GM12878 (cell line): ENCODE results near the gene MEF2C. TPM values are rescaled to one million over a fixed set of nuclear protein-coding genes. Genes with fewer than 3 reads are reported as not detected.

Experiments
- ATAC-seq: fragments of 200-7000 bp; cut with Tn5 transposase; 3 replicates; pipeline ENCODE4 v1.9.1; 2020; ENCODE audit warnings: mild to moderate bottlenecking, moderate library complexity
- BruUV-seq: library from RNA; stranded (reverse); fragments of 400-500 nt; replicated peaks from 2 replicates; lab custom pipeline; 2021; lab: Mats Ljungman, UMichigan
- CTCF ChIA-PET: fragments of 300-600 bp; sonication (Branson Sonifier 250); formaldehyde crosslinking; extraction: SDS; loops from one replicate; lab custom pipeline; 2021; ENCODE audit warnings: inconsistent platforms; lab: Yijun Ruan, JAX
- POLR2A ChIA-PET: fragments of 350-600 bp; formaldehyde crosslinking; extraction: SDS; loops from one replicate; lab custom pipeline; 2021; ENCODE audit warnings: inconsistent platforms; lab: Charles Lee
- RAD21 ChIA-PET: fragments of 300-600 bp; sonication (Branson Sonifier 250); formaldehyde crosslinking; loops from one replicate; lab custom pipeline; 2023; ENCODE audit warnings: antibody characterized with exemption; ENCODE audit not compliant: unreplicated experiment; lab: Charles Lee
- SMC1A ChIA-PET: fragments of 300-600 bp; sonication (Branson Sonifier 250); formaldehyde crosslinking; loops from one replicate; lab custom pipeline; 2023; ENCODE audit not compliant: unreplicated experiment, uncharacterized antibody; lab: Charles Lee
- DNase-seq: peaks from one replicate; pipeline ENCODE4 v3.0.0-alpha.2; 2011; ENCODE audit warnings: low read depth, low spot score
- FAIRE-seq: peaks from 3 replicates; lab custom pipeline; 2011; peaks lifted over from hg19 to GRCh38; lab: Jason Lieb, UNC
- H2AFZ ChIP-seq: 2 replicates; pipeline ENCODE4 v1.6.0; 2011; ENCODE audit warnings: low read depth, low read length, control low read depth; ENCODE audit not compliant: control insufficient read depth
- H3K27ac ChIP-seq: 2 replicates; pipeline ENCODE4 v1.5.1; 2011; ENCODE audit warnings: control low read depth; ENCODE audit not compliant: control insufficient read depth, insufficient read depth
- H3K27me3 ChIP-seq, 2 experiments: replicated peaks in 1 of 2; 2 replicates each; pipeline versions ENCODE4 v1.6.0 to v1.6.1; 2011; ENCODE audit warnings: low read length in 1 of 2; ENCODE audit not compliant: control insufficient read depth in 2 of 2, insufficient read depth in 2 of 2
- H3K36me3 ChIP-seq, 2 experiments: 2 replicates each; pipeline ENCODE4 v1.5.1; 2011; ENCODE audit warnings: low read length in 1 of 2; ENCODE audit not compliant: control insufficient read depth in 2 of 2, insufficient read depth in 2 of 2
- H3K4me1 ChIP-seq: 2 replicates; pipeline ENCODE4 v1.6.1; 2011; ENCODE audit warnings: mild to moderate bottlenecking, low read length, moderate library complexity, mixed read lengths; ENCODE audit not compliant: control insufficient read depth, insufficient read depth
- H3K4me2 ChIP-seq: 2 replicates; pipeline ENCODE4 v1.6.0; 2011; ENCODE audit warnings: control low read depth; ENCODE audit not compliant: control insufficient read depth, insufficient read depth
- H3K4me3 ChIP-seq: fragments of 200-600 bp; sonication (generic); 2 replicates; pipeline ENCODE4 v1.5.1; 2016
- H3K79me2 ChIP-seq: 2 replicates; pipeline ENCODE4 v1.6.0; 2011; ENCODE audit warnings: low read length; ENCODE audit not compliant: control insufficient read depth, insufficient read depth
- H3K9ac ChIP-seq: 2 replicates; pipeline ENCODE4 v1.8.0; 2011; ENCODE audit warnings: low read length, control low read depth, mixed read lengths; ENCODE audit not compliant: control insufficient read depth, insufficient read depth
- H3K9me3 ChIP-seq: replicated peaks from 3 replicates; pipeline ENCODE4 v1.5.1; 2011; ENCODE audit warnings: mild to moderate bottlenecking, low read length; ENCODE audit not compliant: control insufficient read depth, insufficient read depth
- H4K20me1 ChIP-seq: 2 replicates; pipeline ENCODE4 v1.6.0; 2011; ENCODE audit not compliant: control insufficient read depth, insufficient read depth
- MXI1 ChIP-seq: fragments of 150-350 bp; IDR thresholded peaks from 2 replicates; pipeline ENCODE4 v1.6.1; 2011; ENCODE audit warnings: low read depth, mild to moderate bottlenecking, inconsistent platforms, low read length, improper control_type of control experiment
- PML ChIP-seq: IDR thresholded peaks from 2 replicates; pipeline ENCODE4 v1.6.1; 2012; ENCODE audit warnings: low read length, inconsistent platforms
- TAF1 ChIP-seq: IDR thresholded peaks from 2 replicates; pipeline ENCODE4 v1.6.1; 2011; ENCODE audit warnings: mild to moderate bottlenecking, low read depth, low read length, borderline replicate concordance
- TCF12 ChIP-seq: IDR thresholded peaks from 2 replicates; pipeline ENCODE4 v1.6.1; 2011; ENCODE audit warnings: low read depth, mild to moderate bottlenecking, low read length
- ZZZ3 ChIP-seq: IDR thresholded peaks from 2 replicates; pipeline ENCODE4 v1.6.1; 2011; ENCODE audit warnings: low read depth; ENCODE audit not compliant: control insufficient read depth, insufficient read length
- WGBS: methylation state at CpG from one replicate; pipeline ENCODE4 v1.1.6; 2016; ENCODE audit warnings: low lambda C conversion rate; ENCODE audit not compliant: insufficient replicate concordance, insufficient coverage; ENCODE audit errors: missing lambda C conversion rate; 5-methylcytosine and 5-hydroxymethylcytosine counted together
- in situ Hi-C: fragments of 300-500 bp; cut with MboI; formaldehyde crosslinking; loops from 9 replicates; pipeline ENCODE4 v1.14.3; 2018; ENCODE audit warnings: mixed read lengths
- intact Hi-C: fragments of 100-400 bp; cut with micrococcal nuclease; formaldehyde crosslinking; loops from one replicate; pipeline ENCODE4 v1.14.2; 2022; ENCODE audit not compliant: unreplicated experiment
- polyA plus RNA-seq, 11 experiments: library from polyadenylated mRNA; depleted of rRNA in 4 of 11; unstranded in 6 of 11; stranded (reverse) in 5 of 11; fragments of >200 nt; fragmentation: Nextera tagmentation in 4 of 11; fragmentation: Illumina TruSeq in 1 of 11; extraction: Ambion mirVana in 4 of 11; extraction: Trizol in 1 of 11; gene quantifications; 1 replicate in 1 of 11; 2 replicates in 10 of 11; pipeline versions ENCODE4 v1.2.1 to v1.2.3, GENCODE V29; 2011 to 2016; ENCODE audit warnings: inconsistent platforms in 2 of 11, missing spikeins in 2 of 11, low read depth in 1 of 11
- total RNA-seq, 4 experiments: library from RNA; depleted of rRNA in 3 of 4; stranded (reverse); fragments of >200 nt in 3 of 4; fragmentation: Illumina TruSeq in 1 of 4; extraction: Trizol in 1 of 4; gene quantifications; 2 replicates each; pipeline versions ENCODE4 v1.2.1 to v1.2.3, GENCODE V29; 2013 to 2021
- TF ChIP-seq, protein P1 (sequence below): IDR thresholded peaks from 2 replicates; pipeline ENCODE4 v1.6.1; 2011; ENCODE audit warnings: mild to moderate bottlenecking, low read depth, low read length, moderate library complexity; ENCODE audit not compliant: insufficient replicate concordance
- TF ChIP-seq, protein P2 (sequence below): fragments of 150-350 bp; IDR thresholded peaks from 2 replicates; pipeline ENCODE4 v1.6.1; 2014; ENCODE audit warnings: mild to moderate bottlenecking, low read depth, low read length

MEF2C gene
- total and polyA plus RNA-seq, 10 of the 15 experiments (the other 5 are each of a cell fraction or from before 2014, with no cell fraction given) = 104 to 225 (median 180) TPM

DNA sequence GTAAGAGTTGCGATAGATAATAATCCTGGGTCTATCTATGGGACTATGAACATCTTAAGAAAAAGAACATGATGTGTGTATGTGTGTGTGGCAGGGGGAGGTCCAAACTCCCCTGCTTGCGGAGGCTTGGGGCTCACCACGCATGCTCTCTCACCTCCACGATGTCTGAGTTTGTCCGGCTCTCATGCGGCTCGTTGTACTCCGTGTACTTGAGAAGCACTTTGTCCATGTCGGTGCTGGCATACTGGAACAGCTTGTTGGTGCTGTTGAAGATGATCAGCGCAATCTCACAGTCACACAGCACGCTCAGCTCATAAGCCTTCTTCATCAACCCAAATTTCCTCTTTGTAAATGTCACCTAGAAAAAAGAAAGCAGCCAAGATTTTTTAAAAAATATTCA, 78.5 kb downstream of the MEF2C start (continued):
- TF ChIP-seq, protein P1, sequence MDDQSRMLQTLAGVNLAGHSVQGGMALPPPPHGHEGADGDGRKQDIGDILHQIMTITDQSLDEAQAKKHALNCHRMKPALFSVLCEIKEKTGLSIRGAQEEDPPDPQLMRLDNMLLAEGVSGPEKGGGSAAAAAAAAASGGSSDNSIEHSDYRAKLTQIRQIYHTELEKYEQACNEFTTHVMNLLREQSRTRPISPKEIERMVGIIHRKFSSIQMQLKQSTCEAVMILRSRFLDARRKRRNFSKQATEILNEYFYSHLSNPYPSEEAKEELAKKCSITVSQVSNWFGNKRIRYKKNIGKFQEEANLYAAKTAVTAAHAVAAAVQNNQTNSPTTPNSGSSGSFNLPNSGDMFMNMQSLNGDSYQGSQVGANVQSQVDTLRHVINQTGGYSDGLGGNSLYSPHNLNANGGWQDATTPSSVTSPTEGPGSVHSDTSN = no peak
- TF ChIP-seq TCF12 = no peak
- TF ChIP-seq, all 136 proteins: peak for 2

DNA sequence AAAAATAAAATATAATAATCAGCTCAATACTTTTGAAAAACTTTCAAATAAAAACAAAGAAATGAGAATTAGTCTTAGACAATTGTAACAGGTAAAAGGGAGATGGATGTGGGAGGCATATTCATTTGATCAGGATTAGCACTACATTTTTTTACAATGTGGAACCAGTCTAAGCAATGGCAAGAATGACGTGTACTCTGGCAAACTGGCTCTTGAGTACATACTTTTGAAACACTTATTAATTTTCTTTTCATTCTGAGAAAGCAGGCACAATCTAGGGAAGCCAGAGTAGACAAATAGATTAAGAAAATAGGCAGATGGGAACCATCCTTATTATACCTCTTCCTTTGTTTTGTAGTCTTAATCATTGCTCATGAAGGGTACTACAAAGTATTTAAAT, 79.7 kb downstream of the MEF2C start:
- Histone ChIP-seq H3K4me3 (no peak overlapping the region), H3K4me1 (peaks cover 7% of the 10 kb centered on the region; the same call in 1 of the 2 replicates), H3K27me3 (no peaks in the 10 kb centered on the region), H3K36me3 (peaks cover 18 to 44% of the 10 kb centered on the region in 2 experiments)
- RAD21 ChIA-PET = interaction anchor here (0.6 kb wide), 1 partner anchor 464 kb away, joined by 3 read pairs; no protein-coding TSS in a partner anchor
- TF ChIP-seq TAF1 (no peak), ZZZ3 (no peak), PML (no peak), MXI1 (no peak)
- TF ChIP-seq, protein P2, sequence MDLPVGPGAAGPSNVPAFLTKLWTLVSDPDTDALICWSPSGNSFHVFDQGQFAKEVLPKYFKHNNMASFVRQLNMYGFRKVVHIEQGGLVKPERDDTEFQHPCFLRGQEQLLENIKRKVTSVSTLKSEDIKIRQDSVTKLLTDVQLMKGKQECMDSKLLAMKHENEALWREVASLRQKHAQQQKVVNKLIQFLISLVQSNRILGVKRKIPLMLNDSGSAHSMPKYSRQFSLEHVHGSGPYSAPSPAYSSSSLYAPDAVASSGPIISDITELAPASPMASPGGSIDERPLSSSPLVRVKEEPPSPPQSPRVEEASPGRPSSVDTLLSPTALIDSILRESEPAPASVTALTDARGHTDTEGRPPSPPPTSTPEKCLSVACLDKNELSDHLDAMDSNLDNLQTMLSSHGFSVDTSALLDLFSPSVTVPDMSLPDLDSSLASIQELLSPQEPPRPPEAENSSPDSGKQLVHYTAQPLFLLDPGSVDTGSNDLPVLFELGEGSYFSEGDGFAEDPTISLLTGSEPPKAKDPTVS = no peak
- TF ChIP-seq, all 136 proteins: peak for 0
- in situ Hi-C loops (no loop called here), intact Hi-C loops (no loop called here)
- ChIA-PET CTCF (interaction anchor here (0.6 to 1.6 kb wide), 3 partner anchors 9 to 36 kb away, joined by 3 to 4 read pairs (median 3); no protein-coding TSS in a partner anchor), POLR2A (no interaction called here), SMC1A (interaction anchor here (0.6 to 9.3 kb wide), 5 partner anchors 9 to 468 kb away, joined by 3 to 99 read pairs (median 4); no protein-coding TSS in a partner anchor)
- Histone ChIP-seq H4K20me1 (no peaks in the 10 kb centered on the region), H2AFZ (no peak overlapping the region), H3K9ac (no peak overlapping the region), H3K79me2 (peaks cover 56% of the 10 kb centered on the region), H3K9me3 (peaks cover 19% of the 10 kb centered on the region), H3K4me2 (no peak overlapping the region), H3K27ac (no peak overlapping the region)
- FAIRE-seq (no peak), ATAC-seq (no peak), DNase-seq (no peak)
- 100% methylated on average over 1 of the region's 1 CpG for WGBS
- no TSS peak for BruUV-seq
